H1 (cell line): ENCODE results near the gene CCDC63. TPM values are rescaled to one million over a fixed set of nuclear protein-coding genes. Genes with fewer than 3 reads are reported as not detected.
A peak's percentile ranks its signal among the peaks of the same experiment; 100 is the strongest.

Source experiments
- CTCF ChIA-PET: fragments of 300-600 bp; sonication (Branson Sonifier 250); formaldehyde crosslinking; loops from one replicate; lab custom pipeline; 2021; ENCODE audit not compliant: partially characterized antibody; lab: Charles Lee
- POLR2A ChIA-PET: fragments of 300-600 bp; sonication (Branson Sonifier 250); formaldehyde crosslinking; loops from one replicate; lab custom pipeline; 2021; ENCODE audit warnings: inconsistent platforms; ENCODE audit not compliant: partially characterized antibody; lab: Charles Lee
- DNase-seq, 2 experiments: peaks; one replicate each; pipeline versions ENCODE4 v3.0.0 to v3.0.0-alpha.2; 2010 to 2022; ENCODE audit warnings: low spot score in 2 of 2, low read depth in 1 of 2, mixed read lengths in 1 of 2
- FAIRE-seq: peaks from 2 replicates; lab custom pipeline; 2011; peaks lifted over from hg19 to GRCh38; lab: Jason Lieb, UNC
- H2AFZ ChIP-seq: 2 replicates; pipeline ENCODE4 v1.8.1; 2012; ENCODE audit warnings: low read length, inconsistent platforms
- H2AK5ac ChIP-seq: 2 replicates; pipeline ENCODE4 v1.6.1; 2013; ENCODE audit warnings: low read depth, low read length
- H2BK120ac ChIP-seq: replicated peaks from 2 replicates; pipeline ENCODE3; 2013; ENCODE audit warnings: low read depth, low read length, inconsistent platforms
- H2BK12ac ChIP-seq: 2 replicates; pipeline ENCODE4 v1.6.1; 2013; ENCODE audit warnings: low read depth, low read length
- H2BK15ac ChIP-seq: 2 replicates; pipeline ENCODE4 v1.6.1; 2013; ENCODE audit warnings: low read length
- H2BK20ac ChIP-seq: 2 replicates; pipeline ENCODE4 v1.6.1; 2013; ENCODE audit warnings: low read length
- H2BK5ac ChIP-seq: 2 replicates; pipeline ENCODE4 v1.6.1; 2013; ENCODE audit warnings: low read depth, low read length
- H3K14ac ChIP-seq: 2 replicates; pipeline ENCODE4 v1.6.1; 2013; ENCODE audit warnings: inconsistent platforms; ENCODE audit not compliant: insufficient read length
- H3K18ac ChIP-seq: 2 replicates; pipeline ENCODE4 v1.6.1; 2013; ENCODE audit warnings: low read length; ENCODE audit errors: extremely low read depth
- H3K23ac ChIP-seq: 2 replicates; pipeline ENCODE4 v1.6.1; 2013; ENCODE audit warnings: inconsistent platforms; ENCODE audit not compliant: insufficient read length
- H3K23me2 ChIP-seq: 2 replicates; pipeline ENCODE4 v1.6.1; 2013; ENCODE audit warnings: low read depth, low read length
- H3K27ac ChIP-seq: 2 replicates; pipeline ENCODE4 v1.6.1; 2011; ENCODE audit warnings: low read depth, low read length, inconsistent platforms
- H3K27me3 ChIP-seq, 4 experiments: replicated peaks in 1 of 4; 1 replicate in 1 of 4; 2 replicates in 3 of 4; pipeline versions ENCODE4 v1.6.1 to v1.8.1; 2011 to 2013; ENCODE audit warnings: low read length in 3 of 4, mild to moderate bottlenecking in 3 of 4, inconsistent platforms in 2 of 4, mixed read lengths in 2 of 4, moderate library complexity in 1 of 4; ENCODE audit not compliant: control insufficient read depth in 3 of 4, insufficient read depth in 3 of 4; ENCODE audit errors: extremely low read depth in 1 of 4
- H3K36me3 ChIP-seq, 4 experiments: 2 replicates each; pipeline versions ENCODE4 v1.6.1 to v1.8.1; 2011 to 2013; ENCODE audit warnings: mild to moderate bottlenecking in 4 of 4, low read length in 3 of 4, moderate library complexity in 2 of 4, control low read depth in 1 of 4, inconsistent platforms in 1 of 4; ENCODE audit not compliant: insufficient read depth in 4 of 4, control insufficient read depth in 2 of 4
- H3K4ac ChIP-seq: replicated peaks from 2 replicates; pipeline ENCODE3; 2013; ENCODE audit warnings: low read length, low read depth, mixed read lengths, inconsistent platforms; ENCODE audit not compliant: insufficient read length
- H3K4me1 ChIP-seq, 4 experiments: replicated peaks in 1 of 4; 1 replicate in 1 of 4; 2 replicates in 3 of 4; pipeline versions ENCODE4 v1.6.1 to v1.8.1; 2011 to 2013; ENCODE audit warnings: low read length in 3 of 4, inconsistent platforms in 2 of 4, mixed read lengths in 1 of 4; ENCODE audit not compliant: insufficient read depth in 4 of 4, control insufficient read depth in 3 of 4
- H3K4me2 ChIP-seq, 2 experiments: 2 replicates each; pipeline versions ENCODE4 v1.6.1 to v1.8.1; 2011 to 2013; ENCODE audit warnings: low read depth in 2 of 2, low read length in 2 of 2, control low read depth in 1 of 2, inconsistent platforms in 1 of 2, mild to moderate bottlenecking in 1 of 2; ENCODE audit not compliant: insufficient read depth in 1 of 2
- H3K4me3 ChIP-seq, 4 experiments: fragments of 200-600, 300-600 bp in 1 of 4; sonication (generic), shearing (Covaris generic), sonication (Bioruptor Twin) in 1 of 4; 2 replicates each; pipeline versions ENCODE4 v1.5.1 to v1.8.1; 2011 to 2016; ENCODE audit warnings: low read length in 4 of 4, low read depth in 3 of 4, control low read depth in 2 of 4, inconsistent platforms in 2 of 4, mild to moderate bottlenecking in 2 of 4, mixed read lengths in 1 of 4, moderate library complexity in 1 of 4; ENCODE audit not compliant: insufficient read depth in 2 of 4; ENCODE audit errors: extremely low read depth in 1 of 4
- H3K56ac ChIP-seq: replicated peaks from 2 replicates; pipeline ENCODE3; 2013; ENCODE audit warnings: low read depth, mild to moderate bottlenecking, mixed read lengths, low read length, inconsistent platforms; ENCODE audit not compliant: insufficient read length
- H3K79me1 ChIP-seq: 2 replicates; pipeline ENCODE4 v1.6.1; 2013; ENCODE audit warnings: low read depth, low read length, control low read depth
- H3K79me2 ChIP-seq, 2 experiments: 2 replicates each; pipeline versions ENCODE4 v1.6.1 to v1.8.1; 2012 to 2013; ENCODE audit warnings: low read length in 2 of 2, mild to moderate bottlenecking in 2 of 2, inconsistent platforms in 1 of 2; ENCODE audit not compliant: insufficient read depth in 2 of 2, control insufficient read depth in 1 of 2
- H3K9ac ChIP-seq, 4 experiments: replicated peaks in 1 of 4; 1 replicate in 1 of 4; 2 replicates in 3 of 4; pipeline versions ENCODE4 v1.6.1 to v1.8.1; 2011 to 2013; ENCODE audit warnings: low read depth in 3 of 4, low read length in 3 of 4, control low read depth in 2 of 4, mild to moderate bottlenecking in 2 of 4, moderate library complexity in 2 of 4, inconsistent platforms in 1 of 4; ENCODE audit errors: extremely low read depth in 1 of 4
- H3K9me3 ChIP-seq, 2 experiments: 2 replicates each; pipeline versions ENCODE4 v1.6.1 to v1.8.1; 2012 to 2013; ENCODE audit warnings: mild to moderate bottlenecking in 2 of 2, moderate library complexity in 2 of 2, control low read depth in 1 of 2, inconsistent platforms in 1 of 2, low read depth in 1 of 2, low read length in 1 of 2, mixed read lengths in 1 of 2; ENCODE audit not compliant: insufficient read depth in 2 of 2
- H4K20me1 ChIP-seq, 2 experiments: replicated peaks in 1 of 2; 2 replicates each; pipeline versions ENCODE3 to v1.8.1; 2011 to 2013; ENCODE audit warnings: inconsistent platforms in 2 of 2, low read length in 2 of 2, mild to moderate bottlenecking in 1 of 2; ENCODE audit not compliant: insufficient read depth in 2 of 2, control insufficient read depth in 1 of 2
- H4K5ac ChIP-seq: 2 replicates; pipeline ENCODE4 v1.6.1; 2013; ENCODE audit warnings: low read length, low read depth, mixed read lengths, inconsistent platforms; ENCODE audit not compliant: insufficient read length
- H4K8ac ChIP-seq: 2 replicates; pipeline ENCODE4 v1.8.0; 2013; ENCODE audit warnings: mild to moderate bottlenecking, moderate library complexity, low read length, inconsistent platforms; ENCODE audit not compliant: insufficient read depth; ENCODE audit errors: extremely low read depth
- H4K91ac ChIP-seq: replicated peaks from 2 replicates; pipeline ENCODE3; 2013; ENCODE audit warnings: low read length, mixed read lengths, inconsistent platforms; ENCODE audit not compliant: insufficient read length
- KDM1A ChIP-seq: fragments of 200-600, 300-600 bp; sonication (generic); IDR thresholded peaks from 2 replicates; pipeline ENCODE4 v1.7.1; 2016; ENCODE audit warnings: mild to moderate bottlenecking, low read length, borderline replicate concordance
- NRF1 ChIP-seq: IDR thresholded peaks from 2 replicates; pipeline ENCODE4 v1.6.1; 2011; ENCODE audit warnings: mild to moderate bottlenecking, low read depth, low read length, improper control_type of control experiment
- POU5F1 ChIP-seq: IDR thresholded peaks from 2 replicates; pipeline ENCODE4 v1.6.1; 2011; ENCODE audit warnings: low read depth, mild to moderate bottlenecking, low read length, moderate library complexity
- RAD21 ChIP-seq, 2 experiments: IDR thresholded peaks in 1 of 2; conservative IDR thresholded peaks in 1 of 2; 2 replicates each; pipeline ENCODE4 v1.6.1; 2011; ENCODE audit warnings: low read depth in 2 of 2, low read length in 2 of 2, improper control_type of control experiment in 1 of 2, inconsistent platforms in 1 of 2, mild to moderate bottlenecking in 1 of 2, moderate library complexity in 1 of 2
- RNF2 ChIP-seq: fragments of 200-900, 300-1000 bp; sonication (generic); IDR thresholded peaks from 2 replicates; pipeline ENCODE4 v1.7.1; 2016; ENCODE audit warnings: borderline replicate concordance, low read depth, mild to moderate bottlenecking, antibody characterized with exemption, low read length; ENCODE audit not compliant: poor library complexity, severe bottlenecking; ENCODE audit errors: missing control alignments
- SIX5 ChIP-seq: IDR thresholded peaks from 2 replicates; pipeline ENCODE4 v1.6.1; 2011; ENCODE audit warnings: mild to moderate bottlenecking, low read depth, low read length
- SP2 ChIP-seq: IDR thresholded peaks from 2 replicates; pipeline ENCODE4 v1.6.1; 2012; ENCODE audit warnings: mild to moderate bottlenecking, low read length, inconsistent platforms
- YY1 ChIP-seq: IDR thresholded peaks from 2 replicates; pipeline ENCODE4 v1.6.1; 2011; ENCODE audit warnings: low read depth, mild to moderate bottlenecking, low read length
- WGBS, 2 experiments: shearing (Covaris generic) in 1 of 2; methylation state at CpG; one replicate each; pipeline versions ENCODE4 v1.1.6 to v1.1.7; 2013 to 2015; ENCODE audit warnings: low lambda C conversion rate in 2 of 2, mixed read lengths in 2 of 2, inconsistent platforms in 1 of 2, low coverage in 1 of 2, missing lambda C conversion rate in 1 of 2; ENCODE audit not compliant: insufficient replicate concordance in 2 of 2, insufficient coverage in 1 of 2, insufficient read length in 1 of 2; ENCODE audit errors: extremely low coverage in 1 of 2, missing lambda C conversion rate in 1 of 2; 5-methylcytosine and 5-hydroxymethylcytosine counted together
- polyA plus RNA-seq, 7 experiments: library from polyadenylated mRNA; depleted of rRNA in 3 of 7; stranded (reverse) in 5 of 7; unstranded in 2 of 7; fragments of >200 nt in 5 of 7; fragments of 200-250 nt in 2 of 7; gene quantifications; 1 replicate in 5 of 7; 2 replicates in 1 of 7; 4 replicates in 1 of 7; pipeline versions ENCODE4 v1.2.1 to v1.2.3, GENCODE V29; 2011 to 2013; ENCODE audit warnings: missing spikeins in 2 of 7, mixed read lengths in 2 of 7
- total RNA-seq: library from RNA; stranded (reverse); fragmentation: NEBNext Ultra II Directional; extraction: Animal tissue kit (Norgen Biotek cat#: 25700); gene quantifications from 2 replicates; pipeline ENCODE4 v1.2.1, GENCODE V29; 2021
- TF ChIP-seq, protein P1 (sequence below): IDR thresholded peaks from 2 replicates; pipeline ENCODE4 v1.6.1; 2011; ENCODE audit warnings: low read depth, mild to moderate bottlenecking, low read length; ENCODE audit not compliant: insufficient read depth

The CCDC63 gene
- total and polyA plus RNA-seq, 2 of the 8 experiments (the other 6 are each of a cell fraction or from before 2014, with no cell fraction given), result 0.42 to 0.93 TPM

DNA sequence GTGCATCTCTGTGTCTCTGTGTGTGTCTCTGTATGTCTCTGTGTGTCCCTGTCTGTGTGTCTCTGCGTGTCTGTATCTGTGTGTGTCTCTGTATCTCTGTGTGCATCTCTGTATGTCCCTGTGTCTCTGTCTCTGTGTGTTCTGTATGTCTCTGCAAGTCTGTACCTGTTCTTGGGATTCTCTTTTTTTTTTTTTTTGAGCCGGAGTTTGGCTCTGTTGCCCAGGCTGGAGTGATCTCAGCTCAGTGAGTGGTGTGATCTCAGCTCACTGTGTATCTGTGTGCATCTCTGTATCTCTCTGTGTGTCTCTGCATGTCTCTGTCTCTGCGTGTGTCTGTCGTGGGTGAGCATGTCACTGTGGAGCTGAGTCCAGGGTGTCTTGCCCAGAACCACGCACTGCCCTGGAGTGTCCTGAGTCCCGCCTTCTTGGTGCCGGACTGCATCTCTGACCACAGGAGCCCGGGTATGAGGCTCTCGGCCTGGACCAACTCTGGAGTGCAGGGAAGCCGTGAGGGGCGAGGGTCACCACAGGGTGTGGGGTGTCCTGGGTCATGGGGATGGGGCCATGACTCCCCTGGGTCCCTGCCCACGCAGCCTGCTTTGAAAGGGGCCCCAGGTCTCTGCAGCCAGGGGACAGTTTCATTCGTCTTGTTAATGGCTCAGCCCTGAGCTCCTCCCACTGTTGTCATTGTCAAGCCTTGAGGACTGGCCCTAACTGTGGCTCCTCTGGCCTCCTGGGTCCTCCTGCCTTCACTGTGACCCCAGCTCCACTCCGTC is 61.8 kb downstream of the CCDC63 start:
- no peak overlapping the region for H4K5ac ChIP-seq
- H3K18ac ChIP-seq, result no peak overlapping the region
- TF ChIP-seq SP2, result no peak
- no peak for TF ChIP-seq KDM1A
- no peak for TF ChIP-seq YY1
- TF ChIP-seq, protein P1, sequence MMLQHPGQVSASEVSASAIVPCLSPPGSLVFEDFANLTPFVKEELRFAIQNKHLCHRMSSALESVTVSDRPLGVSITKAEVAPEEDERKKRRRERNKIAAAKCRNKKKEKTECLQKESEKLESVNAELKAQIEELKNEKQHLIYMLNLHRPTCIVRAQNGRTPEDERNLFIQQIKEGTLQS, result no peak
- TF ChIP-seq NRF1, result no peak
- no peak for TF ChIP-seq POU5F1
- TF ChIP-seq RAD21 (IDR thresholded peaks at IDR 0.05 in 1 of 2, conservative IDR thresholded peaks at IDR 0.05 in 1 of 2; ENCODE audit: low read depth in 2 of 2, low read length in 2 of 2), result no peak
- TF ChIP-seq RNF2, result no peak
- TF ChIP-seq SIX5, result no peak
- peak overlapping the region; percentile 52 for H4K91ac ChIP-seq
- H4K20me1 ChIP-seq, result no peaks in the 10 kb centered on the region
- H3K23ac ChIP-seq, result no peak overlapping the region
- H3K9ac ChIP-seq, result no peak overlapping the region
- H3K4me1 ChIP-seq, result peaks cover 0 to 6% (median 0%) of the 10 kb centered on the region in 4 experiments; a peak in 2 of 7 replicates
- no peaks in the 10 kb centered on the region for H3K79me1 ChIP-seq
- no peaks in the 10 kb centered on the region for H3K36me3 ChIP-seq
- CTCF ChIA-PET, result interaction anchor here (0.6 to 2.1 kb wide), 8 partner anchors 10 to 1244 kb away, joined by 3 to 6 read pairs (median 3); no protein-coding TSS in a partner anchor
- no peak overlapping the region for H4K8ac ChIP-seq
- peak overlapping the region; percentile 50; the same call in 1 of the 2 replicates for H2BK12ac ChIP-seq
- H3K56ac ChIP-seq, result no peak overlapping the region
- no peaks in the 10 kb centered on the region for H3K23me2 ChIP-seq
- no peak overlapping the region for H2BK120ac ChIP-seq
- 0 out of 2 replicates have a peak overlapping the region, but pooled peaks have one; percentile 10 for H2AFZ ChIP-seq
- no peak overlapping the region for H3K4ac ChIP-seq
- H3K27me3 ChIP-seq, result peaks cover 0 to 2% (median 0%) of the 10 kb centered on the region in 4 experiments; a peak in 1 of 7 replicates
- H2BK20ac ChIP-seq, result 0 out of 2 replicates have a peak overlapping the region, but pooled peaks have one; percentile 72
- no peak overlapping the region for H3K27ac ChIP-seq
- 84% methylated on average over 13 of the region's 14 CpGs; no CpG with 5 or more reads in 1 of the 2 experiments for WGBS, 2 experiments
- no peak for FAIRE-seq
- no peak overlapping the region for H3K4me3 ChIP-seq
- H2BK15ac ChIP-seq, result peak overlapping the region; percentile 61; the same call in 1 of the 2 replicates
- no peak overlapping the region for H3K4me2 ChIP-seq
- DNase-seq, result no peak
- POLR2A ChIA-PET, result interaction anchor here (0.6 to 2.6 kb wide), 2 partner anchors 12 to 14 kb away, joined by 4 to 11 read pairs; partner anchors contain the start of gene MYL2
- no peaks in the 10 kb centered on the region for H3K79me2 ChIP-seq
- H2BK5ac ChIP-seq, result peak overlapping the region; percentile 2; the same call in 1 of the 2 replicates
- peak overlapping the region; percentile 65; the same call in 1 of the 2 replicates for H2AK5ac ChIP-seq
- H3K9me3 ChIP-seq, result no peaks in the 10 kb centered on the region
- no peak overlapping the region for H3K14ac ChIP-seq
